Activated naive CD4-positive, alpha-beta T cell treated with anti-CD3 and anti-CD28 coated beads, Interleukin-2, amount 50 U/mL, for 24 hours (primary cell): Measurements from ENCODE around the gene RASSF5.
"Not testable (repeated sequence)": the region's sequence is repeated elsewhere in the genome, so short reads cannot be mapped to it uniquely, and the experiment has no call there.

Experiments used
- H3K27ac Mint-ChIP-seq: one replicate; pipeline ENCODE4 v1.8.0; 2021; ENCODE audit warnings: mild to moderate bottlenecking, mixed read lengths
- H3K27me3 Mint-ChIP-seq: one replicate; pipeline ENCODE4 v1.8.0; 2021; ENCODE audit warnings: mixed read lengths
- H3K36me3 Mint-ChIP-seq: one replicate; pipeline ENCODE4 v1.8.0; 2021; ENCODE audit warnings: mixed read lengths
- H3K4me1 Mint-ChIP-seq: one replicate; pipeline ENCODE4 v1.8.0; 2021; ENCODE audit warnings: mixed read lengths
- H3K4me3 Mint-ChIP-seq: one replicate; pipeline ENCODE4 v1.8.0; 2021; ENCODE audit warnings: mild to moderate bottlenecking, mixed read lengths
- H3K9me3 Mint-ChIP-seq: one replicate; pipeline ENCODE4 v1.8.0; 2021; ENCODE audit warnings: mixed read lengths

The RASSF5 gene

DNA sequence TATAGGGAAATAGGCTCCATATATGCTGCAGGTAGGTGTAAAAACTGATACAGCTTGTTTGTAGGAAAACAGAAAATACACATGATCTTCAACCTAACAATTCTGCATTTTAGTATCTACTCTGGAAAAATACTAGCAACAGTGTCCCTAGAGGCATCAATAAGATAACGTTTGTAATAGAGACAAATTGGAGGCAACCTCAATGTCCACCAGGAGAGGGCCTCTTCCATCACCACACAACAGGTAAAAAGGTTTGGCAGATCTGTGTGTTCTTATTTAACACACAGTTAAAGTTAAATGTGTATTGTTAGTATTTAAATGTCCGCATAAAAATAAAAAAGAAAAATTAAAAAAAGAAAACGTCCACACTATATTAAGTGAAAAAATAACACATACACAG lies 99.5 kb downstream of the RASSF5 start:
- Mint-ChIP-seq H3K4me1 (peaks cover 41% of the 10 kb centered on the region), H3K27me3 (no peaks in the 10 kb centered on the region), H3K4me3 (no peak overlapping the region), H3K36me3 (peaks cover 14% of the 10 kb centered on the region), H3K27ac (no peak overlapping the region), H3K9me3 (no peaks in the 10 kb centered on the region)

DNA sequence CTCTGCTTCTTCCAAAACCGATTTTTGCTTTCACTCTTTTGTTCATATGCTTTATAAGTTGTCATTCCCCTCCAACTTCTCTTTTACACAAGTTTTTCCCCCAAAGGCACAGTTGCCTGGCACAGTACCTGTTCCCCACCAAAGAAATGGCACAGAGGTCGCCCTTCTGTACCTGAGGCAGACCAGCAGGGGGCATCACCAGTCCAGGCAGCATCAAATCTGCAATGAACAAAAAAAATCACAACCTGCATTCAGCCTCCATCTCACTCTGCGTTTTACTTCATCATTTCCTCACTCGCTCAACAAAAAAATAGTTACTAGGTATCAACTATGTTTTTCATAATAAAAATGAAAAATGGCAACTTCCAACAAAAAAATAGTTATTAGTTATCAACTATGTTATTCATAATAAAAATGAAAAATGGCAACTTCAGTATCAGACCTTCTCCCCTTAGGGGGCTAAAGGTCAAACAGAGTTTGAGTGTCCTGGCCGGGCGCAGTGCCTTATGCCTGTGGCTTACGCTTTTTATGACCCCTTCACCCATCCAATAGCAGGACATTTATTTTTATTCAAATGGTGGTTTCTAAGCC lies 100.9 kb downstream of the RASSF5 start:
- Mint-ChIP-seq H3K9me3 (no peaks in the 10 kb centered on the region), H3K4me3 (no peak overlapping the region), H3K4me1 (peaks cover 44% of the 10 kb centered on the region), H3K36me3 (peaks cover 14% of the 10 kb centered on the region), H3K27me3 (no peaks in the 10 kb centered on the region), H3K27ac (peak overlapping the region; percentile 4)

DNA sequence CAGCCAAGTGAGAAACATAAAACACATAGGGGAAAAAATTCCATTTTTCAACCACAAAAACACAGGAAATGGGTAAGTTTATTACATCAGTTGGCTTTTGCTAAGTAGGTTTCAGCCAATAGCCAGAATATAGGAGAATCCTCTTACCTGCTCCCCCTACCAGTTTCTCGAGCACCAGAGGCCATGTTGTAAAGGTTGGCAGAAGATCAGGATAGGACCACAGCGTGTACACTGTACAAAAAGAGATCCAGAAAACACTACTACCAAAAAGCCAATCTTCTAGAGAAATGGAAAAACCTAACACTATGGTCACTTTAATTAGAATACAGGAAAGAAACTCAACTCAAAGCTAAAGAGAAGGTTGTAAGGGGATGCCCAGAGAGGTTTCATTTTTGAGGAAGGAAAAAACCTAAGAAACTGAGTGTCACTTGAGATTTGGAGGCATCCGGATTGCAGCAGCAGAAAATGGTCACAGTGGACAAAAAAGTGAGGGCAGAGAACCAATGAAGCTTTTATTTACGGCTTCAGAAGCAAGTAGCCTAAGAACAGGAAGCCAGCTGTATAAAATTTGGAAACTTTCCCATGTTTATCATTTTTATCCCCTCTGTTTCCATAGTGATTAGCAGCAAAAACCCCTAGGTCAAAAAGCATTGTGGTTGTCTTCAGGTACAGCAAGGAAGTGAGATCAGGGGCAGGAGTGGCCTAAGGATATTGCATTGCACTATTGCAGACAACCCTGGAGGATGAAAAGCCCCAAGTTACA lies 102.1 kb downstream of the RASSF5 start:
- Mint-ChIP-seq H3K36me3 (peaks cover 14% of the 10 kb centered on the region), H3K4me3 (peak overlapping the region; percentile 68)

DNA sequence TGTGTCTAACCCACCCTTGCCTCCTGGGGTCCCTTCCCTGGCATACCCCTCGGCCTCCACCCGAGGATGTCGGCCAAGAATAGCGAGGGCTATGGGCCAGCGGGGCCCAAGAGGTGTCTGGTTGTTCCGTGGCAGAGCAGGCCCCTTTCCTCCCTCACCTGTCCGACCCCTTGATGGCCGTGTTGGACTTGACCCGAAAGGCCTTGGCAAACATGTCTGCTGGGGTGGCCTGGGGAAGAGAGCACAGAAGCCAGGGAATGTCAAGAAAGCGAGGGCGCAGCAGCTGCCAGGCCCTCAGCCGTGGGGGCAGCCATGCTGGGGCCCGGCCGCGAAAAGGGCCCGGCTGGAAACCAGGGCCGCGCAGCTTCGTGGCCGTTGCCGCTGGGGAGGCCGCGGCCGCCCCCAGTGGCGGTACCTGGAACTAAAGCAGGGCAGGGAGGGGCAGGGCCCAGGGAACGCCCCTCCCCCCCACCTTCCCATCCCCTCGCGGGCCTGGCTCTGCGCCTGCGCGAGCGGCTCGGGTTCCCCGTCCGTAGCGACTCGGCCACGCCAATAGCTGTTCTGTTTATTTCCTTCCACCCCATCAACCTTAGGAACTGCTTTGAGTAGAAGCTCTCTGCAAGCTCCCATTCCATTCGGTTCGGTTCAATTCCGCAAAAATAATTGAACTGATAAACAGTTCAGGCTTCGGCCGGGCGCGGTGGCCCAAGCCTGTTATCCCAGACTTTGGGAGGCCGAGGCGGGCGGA lies 105.0 kb downstream of the RASSF5 start, which contains the start of gene EIF2D:
EIF2D (minus strand) TSS at position 337 of the 748 bp plus-strand sequence; CDS start at position 214, 123 bp downstream.
- Mint-ChIP-seq H3K27ac (peak within 1 kb of the TSS; percentile 91), H3K4me1 (peaks cover 36% of the 10 kb centered on the region), H3K27me3 (no peaks in the 10 kb centered on the region), H3K4me3 (peak within 1 kb of the TSS; percentile 94), H3K36me3 (peaks cover 9% of the 10 kb centered on the region), H3K9me3 (no peaks in the 10 kb centered on the region)

More for the DNA sequence above, 102.1 kb downstream of the RASSF5 start:
- H3K27ac Mint-ChIP-seq = peak overlapping the region; percentile 93
- H3K4me1 Mint-ChIP-seq = peaks cover 44% of the 10 kb centered on the region
- no peaks in the 10 kb centered on the region for H3K9me3 Mint-ChIP-seq
- no peaks in the 10 kb centered on the region for H3K27me3 Mint-ChIP-seq

DNA sequence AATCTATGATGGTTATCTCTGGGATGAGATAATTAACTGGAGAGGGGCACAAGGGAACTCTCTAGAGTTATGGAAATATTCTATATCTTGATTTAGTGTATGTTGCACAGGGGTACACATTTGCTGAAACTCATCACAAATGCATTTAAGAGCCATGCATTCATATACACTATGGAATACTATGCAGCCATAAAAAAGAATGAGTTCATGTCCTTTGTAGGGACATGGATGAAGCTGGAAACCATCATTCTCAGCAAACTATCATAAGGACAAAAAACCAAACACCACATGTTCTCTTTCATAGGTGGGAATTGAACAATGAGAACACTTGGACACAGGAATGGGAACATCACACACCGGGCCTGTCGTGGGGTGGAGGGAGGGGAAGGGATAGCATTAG lies 119.1 kb downstream of the RASSF5 start:
- H3K27ac Mint-ChIP-seq, H3K36me3 Mint-ChIP-seq, H3K4me1 Mint-ChIP-seq, H3K4me3 Mint-ChIP-seq, H3K27me3 Mint-ChIP-seq, H3K9me3 Mint-ChIP-seq: not testable (repeated sequence)

DNA sequence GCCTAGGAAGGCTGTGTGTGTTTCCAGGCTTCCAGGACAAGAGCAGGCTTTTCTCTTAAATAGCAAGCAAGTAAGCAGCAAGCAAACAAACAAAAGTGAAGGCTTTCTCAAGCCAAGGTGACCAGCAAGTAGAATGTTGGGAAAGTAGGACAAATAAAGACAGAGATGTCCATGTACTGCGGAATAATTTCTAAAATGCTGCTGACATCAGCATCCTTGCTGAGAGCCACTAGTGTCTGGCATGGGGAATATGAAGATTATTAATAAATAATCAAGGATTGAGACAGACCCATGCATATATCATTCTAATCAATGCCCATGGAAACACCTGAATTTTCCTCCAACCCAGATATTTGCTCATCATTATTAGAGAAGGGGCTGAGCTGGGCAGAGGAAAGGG lies 121.6 kb downstream of the RASSF5 start:
- Mint-ChIP-seq H3K27me3 (peaks cover 5% of the 10 kb centered on the region), H3K4me1 (no peaks in the 10 kb centered on the region), H3K36me3 (no peaks in the 10 kb centered on the region), H3K27ac (no peak overlapping the region), H3K9me3 (no peaks in the 10 kb centered on the region), H3K4me3 (no peak overlapping the region)

DNA sequence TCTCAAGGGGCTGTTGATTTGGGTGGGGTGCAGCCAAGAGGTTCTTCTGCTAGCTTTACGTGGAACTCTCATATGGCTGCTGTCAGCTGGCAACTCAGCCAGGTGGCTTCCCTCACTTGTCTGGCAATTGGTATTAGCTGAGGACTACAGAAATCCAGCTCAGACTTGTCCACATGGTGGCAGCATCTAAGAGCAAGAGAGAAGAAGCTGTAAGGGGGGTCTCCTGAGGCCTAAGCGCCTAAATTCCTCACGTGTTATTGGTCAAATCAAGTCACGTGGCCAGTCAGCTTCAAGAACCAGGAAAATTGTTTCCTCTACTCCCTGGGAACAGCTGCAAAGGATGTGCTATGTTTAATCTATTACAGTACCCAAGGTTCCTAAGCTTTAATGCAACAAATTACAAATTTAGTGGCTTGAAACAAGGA lies 123.8 kb downstream of the RASSF5 start:
- no peak overlapping the region for H3K27ac Mint-ChIP-seq
- H3K27me3 Mint-ChIP-seq = peaks cover 5% of the 10 kb centered on the region
- no peaks in the 10 kb centered on the region for H3K9me3 Mint-ChIP-seq
- H3K36me3 Mint-ChIP-seq = no peaks in the 10 kb centered on the region
- peaks cover 9% of the 10 kb centered on the region for H3K4me1 Mint-ChIP-seq
- H3K4me3 Mint-ChIP-seq = no peak overlapping the region

DNA sequence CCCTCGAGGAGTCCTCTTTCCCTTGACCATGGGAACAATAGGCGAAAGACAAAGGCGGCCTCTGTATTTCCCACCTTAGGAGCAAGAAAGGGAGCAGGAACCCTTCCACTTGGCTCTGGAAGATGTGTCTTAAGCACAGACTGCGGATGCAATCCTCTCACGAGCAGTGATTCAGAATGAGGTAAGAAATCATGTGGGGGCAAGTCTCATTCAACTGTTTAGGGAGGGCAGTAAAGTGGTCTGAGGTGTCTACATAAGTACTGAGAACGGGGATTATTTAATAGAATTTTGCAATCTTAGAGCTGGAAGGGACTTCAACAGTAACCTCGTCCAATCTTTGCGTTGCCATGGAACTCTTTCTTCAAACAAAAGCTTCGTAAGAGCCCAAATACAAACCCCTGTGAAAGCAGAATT lies 126.4 kb downstream of the RASSF5 start:
- Mint-ChIP-seq H3K4me1 (peaks cover 15% of the 10 kb centered on the region), H3K27me3 (peaks cover 5% of the 10 kb centered on the region), H3K27ac (no peak overlapping the region), H3K9me3 (no peaks in the 10 kb centered on the region), H3K36me3 (no peaks in the 10 kb centered on the region), H3K4me3 (no peak overlapping the region)

DNA sequence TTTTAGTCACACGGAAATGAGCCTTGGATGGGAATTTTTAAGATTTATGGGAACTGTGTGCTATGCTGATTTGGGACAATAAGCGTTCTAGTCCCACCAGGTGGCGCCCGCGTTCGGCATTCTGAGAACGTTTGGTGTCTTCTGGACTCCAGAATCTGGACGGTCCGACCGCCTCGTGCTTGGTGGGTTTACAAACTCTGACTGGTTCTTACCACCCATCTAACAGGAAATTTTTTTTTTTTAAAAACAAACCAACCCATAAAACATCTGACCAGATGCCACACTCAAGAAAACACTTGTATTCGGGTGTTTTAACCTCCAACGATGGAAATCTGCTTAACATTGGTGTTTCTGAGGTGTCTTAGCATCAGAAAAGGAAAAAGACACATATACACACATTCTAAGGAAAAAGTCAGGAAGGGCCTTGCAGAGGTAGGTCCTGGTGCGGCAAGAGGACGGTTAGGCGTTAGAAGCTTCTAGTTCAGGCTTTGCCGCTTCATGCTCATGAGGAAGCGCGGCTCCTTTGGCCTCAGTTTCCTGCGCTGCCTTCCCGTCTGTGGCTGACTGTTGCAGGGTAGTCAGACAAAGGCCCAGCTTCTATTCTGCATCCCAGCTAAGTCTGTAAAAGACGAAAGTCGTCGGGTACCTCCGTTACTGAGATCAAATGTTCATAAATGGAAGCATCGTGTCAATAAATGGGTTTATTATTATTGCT lies 127.2 kb downstream of the RASSF5 start:
- Mint-ChIP-seq H3K27ac (peak overlapping the region; percentile 93), H3K4me1 (peaks cover 15% of the 10 kb centered on the region), H3K9me3 (no peaks in the 10 kb centered on the region), H3K36me3 (no peaks in the 10 kb centered on the region), H3K27me3 (peaks cover 5% of the 10 kb centered on the region), H3K4me3 (peak overlapping the region; percentile 91)

DNA sequence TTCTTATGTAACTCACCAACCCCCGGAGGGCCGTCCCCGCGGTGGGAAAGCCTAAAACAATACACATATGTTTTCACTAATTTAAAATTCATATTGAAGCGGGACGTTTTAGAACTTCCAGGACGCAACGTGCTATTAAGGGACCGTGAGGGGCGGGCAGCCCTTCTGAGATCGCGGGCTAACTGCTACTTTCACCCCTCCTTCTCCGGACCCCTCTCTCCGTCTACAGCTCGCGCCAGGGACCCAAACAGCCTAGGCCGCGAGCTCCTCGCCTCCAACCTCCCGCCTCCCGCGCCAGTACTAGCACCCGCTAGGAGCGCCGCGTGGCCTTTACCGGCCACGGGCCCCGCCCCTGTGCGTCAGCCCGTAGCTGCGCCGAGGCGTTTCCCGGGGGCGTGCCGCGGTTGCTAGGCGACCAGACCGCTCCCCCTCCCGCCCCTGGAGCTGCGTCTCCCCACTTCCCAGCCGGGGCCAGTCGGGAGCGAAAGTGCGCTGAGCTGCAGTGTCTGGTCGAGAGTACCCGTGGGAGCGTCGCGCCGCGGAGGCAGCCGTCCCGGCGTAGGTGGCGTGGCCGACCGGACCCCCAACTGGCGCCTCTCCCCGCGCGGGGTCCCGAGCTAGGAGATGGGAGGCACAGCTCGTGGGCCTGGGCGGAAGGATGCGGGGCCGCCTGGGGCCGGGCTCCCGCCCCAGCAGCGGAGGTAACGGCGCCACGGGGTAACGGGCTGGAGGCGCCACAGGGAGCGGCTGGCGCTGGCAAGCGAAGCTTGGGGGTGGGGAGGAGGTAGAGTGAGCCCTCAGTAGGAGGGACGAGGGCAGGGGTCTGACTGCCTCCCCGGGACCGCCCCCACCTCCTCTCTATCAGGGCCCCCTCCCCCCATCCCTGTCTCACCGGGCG lies 128.0 kb downstream of the RASSF5 start, which contains the start of gene DYRK3:
DYRK3 (plus strand) TSS at position 457 of the 898 bp plus-strand sequence; CDS start at position 625, 168 bp downstream.
- Mint-ChIP-seq H3K27ac (peak within 1 kb of the TSS; percentile 93), H3K36me3 (no peaks in the 10 kb centered on the region), H3K4me1 (peaks cover 15% of the 10 kb centered on the region), H3K4me3 (peak within 1 kb of the TSS; percentile 91), H3K27me3 (peaks cover 4% of the 10 kb centered on the region), H3K9me3 (no peaks in the 10 kb centered on the region)

DNA sequence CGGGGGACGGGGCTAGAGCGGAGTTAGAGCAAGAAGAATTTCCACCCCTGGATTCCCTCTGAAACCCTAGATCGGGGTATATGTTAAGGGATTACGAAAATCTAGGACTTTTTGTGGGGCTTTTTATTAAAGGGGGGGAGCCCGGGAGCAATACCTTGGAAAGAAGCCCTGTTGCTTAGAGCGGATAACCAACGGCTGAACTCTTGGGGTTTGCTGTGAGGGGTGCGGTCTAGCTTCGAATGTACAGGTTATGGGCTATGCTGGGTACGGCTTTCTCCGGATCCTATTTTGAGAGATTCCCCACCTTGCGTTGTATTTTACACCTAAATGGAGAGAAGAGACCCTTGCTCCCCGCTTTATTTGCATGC lies 128.6 kb downstream of the RASSF5 start:
- Mint-ChIP-seq H3K27ac (no peak overlapping the region), H3K4me1 (peaks cover 15% of the 10 kb centered on the region), H3K27me3 (peaks cover 4% of the 10 kb centered on the region), H3K36me3 (no peaks in the 10 kb centered on the region), H3K9me3 (no peaks in the 10 kb centered on the region), H3K4me3 (peak overlapping the region; percentile 91)

DNA sequence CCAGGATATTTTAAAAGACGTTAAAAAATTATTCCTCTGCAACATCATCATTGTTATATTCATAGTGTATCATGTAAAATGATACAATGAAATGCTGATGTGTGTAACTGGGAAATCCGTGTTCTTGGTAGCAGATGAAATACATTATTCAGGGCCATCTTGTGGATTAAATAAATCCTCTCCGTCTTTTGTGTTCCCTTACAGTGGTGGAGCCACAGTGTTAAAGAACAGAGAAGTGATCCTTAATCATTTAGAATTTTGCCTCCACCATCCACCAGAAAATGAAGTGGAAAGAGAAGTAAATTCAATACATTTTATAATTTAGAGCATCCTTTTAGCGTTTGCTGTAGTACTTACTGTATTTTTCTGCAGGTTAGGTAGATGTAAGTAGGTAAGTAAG lies 129.3 kb downstream of the RASSF5 start:
- Mint-ChIP-seq H3K4me3 (no peak overlapping the region), H3K36me3 (no peaks in the 10 kb centered on the region), H3K27ac (no peak overlapping the region), H3K9me3 (no peaks in the 10 kb centered on the region), H3K27me3 (peaks cover 4% of the 10 kb centered on the region), H3K4me1 (peaks cover 15% of the 10 kb centered on the region)

DNA sequence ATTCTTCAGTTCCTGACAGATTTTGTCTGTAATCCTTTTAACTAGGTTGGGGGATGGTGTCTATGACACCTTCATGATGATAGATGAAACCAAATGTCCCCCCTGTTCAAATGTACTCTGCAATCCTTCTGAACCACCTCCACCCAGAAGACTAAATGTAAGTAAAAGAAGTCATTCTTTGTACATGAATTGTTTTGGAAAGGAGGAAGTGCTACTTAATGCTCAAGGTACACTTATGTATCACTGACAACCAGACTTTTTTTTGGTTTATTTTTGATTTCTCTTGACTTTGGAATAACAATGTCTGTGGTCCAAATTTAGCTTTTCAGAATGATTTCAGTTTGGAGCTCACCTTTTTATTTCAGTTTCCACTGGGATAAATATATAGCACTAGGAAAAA lies 130.3 kb downstream of the RASSF5 start:
- H3K4me1 Mint-ChIP-seq = peaks cover 15% of the 10 kb centered on the region
- H3K4me3 Mint-ChIP-seq = no peak overlapping the region
- H3K27me3 Mint-ChIP-seq = peaks cover 3% of the 10 kb centered on the region
- no peaks in the 10 kb centered on the region for H3K9me3 Mint-ChIP-seq
- H3K27ac Mint-ChIP-seq = no peak overlapping the region
- no peaks in the 10 kb centered on the region for H3K36me3 Mint-ChIP-seq
